GM12891 (cell line): ENCODE measurements around the gene TRAF7.

ENCODE experiments used
- PAX5 ChIP-seq: IDR thresholded peaks from 2 replicates; pipeline ENCODE4 v1.6.1; 2011; ENCODE audit warnings: low read length, moderate library complexity, mild to moderate bottlenecking; ENCODE audit not compliant: insufficient read depth, severe bottlenecking
- POLR2A ChIP-seq: IDR thresholded peaks from 2 replicates; pipeline ENCODE4 v1.6.1; 2011; ENCODE audit warnings: low read depth, low read length, control low read depth
- POLR2AphosphoS5 ChIP-seq: IDR thresholded peaks from 2 replicates; pipeline ENCODE4 v1.6.1; 2011; ENCODE audit warnings: low read depth, low read length, control low read depth
- SPI1 ChIP-seq: IDR thresholded peaks from 2 replicates; pipeline ENCODE4 v1.6.1; 2011; ENCODE audit warnings: low read depth, low read length, control low read depth
- TAF1 ChIP-seq: IDR thresholded peaks from 2 replicates; pipeline ENCODE4 v1.6.1; 2011; ENCODE audit warnings: low read depth, low read length, control low read depth

DNA sequence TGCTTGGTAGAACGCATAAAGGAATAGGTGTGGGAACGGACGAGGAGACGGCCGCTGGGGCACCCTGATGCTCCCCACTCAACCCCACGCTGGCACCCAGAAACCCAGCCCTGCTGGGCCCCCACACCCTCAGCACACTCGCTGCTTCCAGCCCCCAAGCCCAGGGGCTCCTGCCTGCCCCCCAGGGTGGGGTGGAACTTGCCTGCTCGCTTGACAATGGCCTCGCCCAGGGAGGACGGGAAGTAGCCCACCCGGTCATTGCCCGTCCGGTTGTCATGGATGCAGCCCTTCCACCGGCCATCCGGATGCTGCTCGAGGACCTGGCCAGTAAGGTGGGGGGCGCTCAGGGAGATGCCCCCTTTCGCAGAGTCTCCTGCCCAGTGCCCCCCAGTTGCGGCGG, 30.9 kb downstream of the TRAF7 start:
- TF ChIP-seq POLR2AphosphoS5 (no peak), POLR2A (no peak), TAF1 (no peak), SPI1 (no peak), PAX5 (no peak)
